Measurements from ENCODE around the gene ALKBH7. TPM values are rescaled to one million over a fixed set of nuclear protein-coding genes. Genes with fewer than 3 reads are reported as not detected.

Gene ALKBH7
- total RNA-seq, 5 donors from 2014 or later (not counting 1 experiment from before 2014, with no cell fraction given): 49.9 to 94.8 (median 83.5) TPM

GRCh38 chr19:6412447-6413091, 40.0 kb downstream of the ALKBH7 start:
- H3K27ac ChIP-seq (ENCODE audit: low read length): no peak overlapping the region
- H3K4me3 ChIP-seq (ENCODE audit: control insufficient read depth in 1 of 2, extremely low read depth in 1 of 2, low read length in 1 of 2): no peak overlapping the region
- H3K4me1 Mint-ChIP-seq: no peaks in the 10 kb centered on the region
- H3K27me3 ChIP-seq (replicated peaks in 1 of 2; ENCODE audit: control insufficient read depth in 2 of 2, extremely low read depth in 1 of 2, insufficient read depth in 2 of 2, low read length in 1 of 2): no peaks in the 10 kb centered on the region
- peaks cover 20% of the 10 kb centered on the region for H3K36me3 Mint-ChIP-seq
- H3K36me3 ChIP-seq (ENCODE audit: control insufficient read depth in 2 of 2, extremely low read depth in 1 of 2, insufficient read depth in 1 of 2, low read length in 1 of 2): peaks cover 20 to 35% of the 10 kb centered on the region in 2 donors
- WGBS (ENCODE audit: insufficient coverage): 67% methylated on average over 6 of the region's 15 CpGs
- H3K9me3 Mint-ChIP-seq: no peaks in the 10 kb centered on the region
- H3K4me3 Mint-ChIP-seq: no peak overlapping the region
- no peaks in the 10 kb centered on the region for H3K27me3 Mint-ChIP-seq
- H3K27ac Mint-ChIP-seq: no peak overlapping the region
- POLR2A ChIA-PET: no interaction called here
- H3K4me1 ChIP-seq (ENCODE audit: control insufficient read depth in 1 of 2, extremely low read depth in 1 of 2, insufficient read depth in 2 of 2, low read length in 2 of 2): no peaks in the 10 kb centered on the region
- DNase-seq: peak in 28 of 35 experiments; percentile 16 to 66 (median 39)
- H3K9me3 ChIP-seq: no peaks in the 10 kb centered on the region
- CTCF ChIA-PET: no interaction called here
- ATAC-seq (replicated peaks in 1 of 4): peak; percentile 59 to 76 (median 74)

GRCh38 chr19:6413291-6413690, 40.7 kb downstream of the ALKBH7 start:
- peaks cover 24 to 42% of the 10 kb centered on the region in 2 donors for H3K36me3 ChIP-seq (ENCODE audit: control insufficient read depth in 2 of 2, extremely low read depth in 1 of 2, insufficient read depth in 1 of 2, low read length in 1 of 2)
- WGBS (ENCODE audit: insufficient coverage): no CpG with 5 or more reads among the region's 10 CpGs
- Mint-ChIP-seq H3K9me3 (no peaks in the 10 kb centered on the region), H3K4me3 (no peak overlapping the region), H3K27ac (no peak overlapping the region), H3K4me1 (no peaks in the 10 kb centered on the region), H3K36me3 (peaks cover 21% of the 10 kb centered on the region), H3K27me3 (no peaks in the 10 kb centered on the region)
- ChIA-PET CTCF (no interaction called here), POLR2A (no interaction called here)
- ATAC-seq (replicated peaks in 1 of 4): no peak
- H3K27me3 ChIP-seq (replicated peaks in 1 of 2; ENCODE audit: control insufficient read depth in 2 of 2, extremely low read depth in 1 of 2, insufficient read depth in 2 of 2, low read length in 1 of 2): no peaks in the 10 kb centered on the region
- no peak for DNase-seq
- no peak overlapping the region for H3K4me3 ChIP-seq (ENCODE audit: control insufficient read depth in 1 of 2, extremely low read depth in 1 of 2, low read length in 1 of 2)
- H3K27ac ChIP-seq (ENCODE audit: low read length): no peak overlapping the region
- H3K4me1 ChIP-seq (ENCODE audit: control insufficient read depth in 1 of 2, extremely low read depth in 1 of 2, insufficient read depth in 2 of 2, low read length in 2 of 2): no peaks in the 10 kb centered on the region
- H3K9me3 ChIP-seq: no peaks in the 10 kb centered on the region

GRCh38 chr19:6413721-6414643, 41.4 kb downstream of the ALKBH7 start:
- ChIA-PET POLR2A (no interaction called here), CTCF (no interaction called here)
- WGBS (ENCODE audit: insufficient coverage): 95% methylated on average over 32 of the region's 42 CpGs
- H3K4me1 ChIP-seq (ENCODE audit: control insufficient read depth in 1 of 2, extremely low read depth in 1 of 2, insufficient read depth in 2 of 2, low read length in 2 of 2): no peaks in the 10 kb centered on the region
- Mint-ChIP-seq H3K4me3 (no peak overlapping the region), H3K27me3 (no peaks in the 10 kb centered on the region), H3K4me1 (no peaks in the 10 kb centered on the region), H3K9me3 (no peaks in the 10 kb centered on the region), H3K27ac (no peak overlapping the region), H3K36me3 (peaks cover 28% of the 10 kb centered on the region)
- H3K9me3 ChIP-seq: no peaks in the 10 kb centered on the region
- ATAC-seq (replicated peaks in 1 of 4) (no peak), DNase-seq (no peak)
- H3K4me3 ChIP-seq (ENCODE audit: control insufficient read depth in 1 of 2, extremely low read depth in 1 of 2, low read length in 1 of 2): no peak overlapping the region
- H3K36me3 ChIP-seq (ENCODE audit: control insufficient read depth in 2 of 2, extremely low read depth in 1 of 2, insufficient read depth in 1 of 2, low read length in 1 of 2): peaks cover 24 to 49% of the 10 kb centered on the region in 2 donors
- H3K27me3 ChIP-seq (replicated peaks in 1 of 2; ENCODE audit: control insufficient read depth in 2 of 2, extremely low read depth in 1 of 2, insufficient read depth in 2 of 2, low read length in 1 of 2): no peaks in the 10 kb centered on the region
- H3K27ac ChIP-seq (ENCODE audit: low read length): no peak overlapping the region

- H3K27ac ChIP-seq (ENCODE audit: low read length): no peak overlapping the region
- H3K27me3 ChIP-seq (replicated peaks in 1 of 2; ENCODE audit: control insufficient read depth in 2 of 2, extremely low read depth in 1 of 2, insufficient read depth in 2 of 2, low read length in 1 of 2): no peaks in the 10 kb centered on the region
- Mint-ChIP-seq H3K4me3 (no peak overlapping the region), H3K4me1 (no peaks in the 10 kb centered on the region), H3K36me3 (peaks cover 31% of the 10 kb centered on the region), H3K27me3 (no peaks in the 10 kb centered on the region), H3K9me3 (no peaks in the 10 kb centered on the region), H3K27ac (no peak overlapping the region)
- H3K4me1 ChIP-seq (ENCODE audit: control insufficient read depth in 1 of 2, extremely low read depth in 1 of 2, insufficient read depth in 2 of 2, low read length in 2 of 2): no peaks in the 10 kb centered on the region
- H3K9me3 ChIP-seq: no peaks in the 10 kb centered on the region
- peaks cover 24 to 59% of the 10 kb centered on the region in 2 donors for H3K36me3 ChIP-seq (ENCODE audit: control insufficient read depth in 2 of 2, extremely low read depth in 1 of 2, insufficient read depth in 1 of 2, low read length in 1 of 2)
- ATAC-seq (replicated peaks in 1 of 4) (no peak), DNase-seq (no peak)
- ChIA-PET CTCF (no interaction called here), POLR2A (no interaction called here)
- H3K4me3 ChIP-seq (ENCODE audit: control insufficient read depth in 1 of 2, extremely low read depth in 1 of 2, low read length in 1 of 2): no peak overlapping the region
- 96% methylated on average over 34 of the region's 47 CpGs for WGBS (ENCODE audit: insufficient coverage)
Measured at GRCh38 chr19:6414793-6415590, 42.4 kb downstream of the ALKBH7 start.

GRCh38 chr19:6415591-6416190, 43.1 kb downstream of the ALKBH7 start:
- Mint-ChIP-seq H3K4me3 (no peak overlapping the region), H3K27ac (no peak overlapping the region), H3K36me3 (peaks cover 36% of the 10 kb centered on the region), H3K4me1 (peaks cover 0 to 2% (median 2%) of the 10 kb centered on the region in 3 donors), H3K9me3 (no peaks in the 10 kb centered on the region), H3K27me3 (no peaks in the 10 kb centered on the region)
- 97% methylated on average over 26 of the region's 32 CpGs for WGBS (ENCODE audit: insufficient coverage)
- H3K4me3 ChIP-seq (ENCODE audit: control insufficient read depth in 1 of 2, extremely low read depth in 1 of 2, low read length in 1 of 2): no peak overlapping the region
- DNase-seq (no peak), ATAC-seq (replicated peaks in 1 of 4) (no peak)
- ChIA-PET POLR2A (no interaction called here), CTCF (no interaction called here)
- H3K9me3 ChIP-seq: no peaks in the 10 kb centered on the region
- H3K27me3 ChIP-seq (replicated peaks in 1 of 2; ENCODE audit: control insufficient read depth in 2 of 2, extremely low read depth in 1 of 2, insufficient read depth in 2 of 2, low read length in 1 of 2): no peaks in the 10 kb centered on the region
- H3K36me3 ChIP-seq (ENCODE audit: control insufficient read depth in 2 of 2, extremely low read depth in 1 of 2, insufficient read depth in 1 of 2, low read length in 1 of 2): peaks cover 24 to 66% of the 10 kb centered on the region in 2 donors
- H3K4me1 ChIP-seq (ENCODE audit: control insufficient read depth in 1 of 2, extremely low read depth in 1 of 2, insufficient read depth in 2 of 2, low read length in 2 of 2): no peaks in the 10 kb centered on the region
- no peak overlapping the region for H3K27ac ChIP-seq (ENCODE audit: low read length)
